Panc1 (cell line): ENCODE measurements around the gene KLHL35. TPM values are rescaled to one million over a fixed set of nuclear protein-coding genes. Genes with fewer than 3 reads are reported as not detected.

Source experiments
- ATAC-seq: fragments of 200-7000 bp; cut with Tn5 transposase; 2 replicates; pipeline ENCODE4 v1.9.1; 2020; ENCODE audit warnings: mild to moderate bottlenecking, moderate library complexity
- BruUV-seq: library from RNA; stranded (reverse); fragments of 400-500 nt; replicated peaks from 2 replicates; lab custom pipeline; 2021; lab: Mats Ljungman, UMichigan
- CTCF ChIA-PET: fragments of 300-600 bp; sonication (Branson Sonifier 250); formaldehyde crosslinking; loops from one replicate; lab custom pipeline; 2022; ENCODE audit warnings: antibody characterized with exemption; lab: Charles Lee
- POLR2A ChIA-PET: fragments of 300-600 bp; sonication (Branson Sonifier 250); formaldehyde crosslinking; loops from one replicate; lab custom pipeline; 2022; ENCODE audit warnings: antibody characterized with exemption; lab: Charles Lee
- DNase-seq: peaks from one replicate; pipeline ENCODE4 v3.0.0-alpha.2; 2010; ENCODE audit warnings: low read depth, low spot score
- H3K27ac ChIP-seq: 2 replicates; pipeline ENCODE4 v1.5.1; 2011; ENCODE audit warnings: mild to moderate bottlenecking, low read length, inconsistent platforms
- H3K27me3 ChIP-seq: fragments of 200-500 bp; sonication (Bioruptor generic); 2 replicates; pipeline ENCODE4 v1.6.0; 2014; ENCODE audit warnings: low read length, inconsistent platforms; ENCODE audit not compliant: control insufficient read depth, insufficient read depth
- H3K36me3 ChIP-seq: fragments of 200-500 bp; sonication (Bioruptor generic); 2 replicates; pipeline ENCODE4 v1.5.1; 2014; ENCODE audit warnings: inconsistent platforms, mild to moderate bottlenecking, low read length, moderate library complexity; ENCODE audit not compliant: control insufficient read depth, insufficient read depth
- H3K4me1 ChIP-seq: 2 replicates; pipeline ENCODE4 v1.5.1; 2011; ENCODE audit warnings: inconsistent platforms, mild to moderate bottlenecking, low read length, moderate library complexity; ENCODE audit not compliant: control insufficient read depth, insufficient read depth
- H3K4me3 ChIP-seq, 2 experiments: 2 replicates each; pipeline ENCODE4 v1.5.1; 2011 to 2012; ENCODE audit warnings: low read depth in 2 of 2, low read length in 2 of 2, mild to moderate bottlenecking in 2 of 2, inconsistent platforms in 1 of 2, moderate library complexity in 1 of 2
- H3K9me3 ChIP-seq: fragments of 200-500 bp; sonication (Bioruptor generic); 2 replicates; pipeline ENCODE4 v1.5.1; 2014; ENCODE audit warnings: low read depth, mild to moderate bottlenecking, inconsistent platforms, low read length, moderate library complexity; ENCODE audit not compliant: control insufficient read depth, insufficient read depth
- CTCF ChIP-seq: fragments of 450-650 bp; IDR thresholded peaks from 2 replicates; pipeline ENCODE4 v1.5.1; 2017; ENCODE audit warnings: mild to moderate bottlenecking
- POLR2AphosphoS5 ChIP-seq: IDR thresholded peaks from 2 replicates; pipeline ENCODE4 v1.6.1; 2012; ENCODE audit warnings: mild to moderate bottlenecking, low read depth, low read length, moderate library complexity
- REST ChIP-seq, 2 experiments: IDR thresholded peaks; 2 replicates each; pipeline ENCODE4 v1.6.1; 2011 to 2012; ENCODE audit warnings: low read depth in 2 of 2, control low read depth in 1 of 2, low read length in 1 of 2, mild to moderate bottlenecking in 1 of 2, moderate library complexity in 1 of 2; ENCODE audit not compliant: insufficient read depth in 1 of 2
- SIN3A ChIP-seq: IDR thresholded peaks from 2 replicates; pipeline ENCODE4 v1.6.1; 2012; ENCODE audit warnings: low read depth, mild to moderate bottlenecking, low read length, moderate library complexity, borderline replicate concordance; ENCODE audit not compliant: insufficient read depth
- TCF7L2 ChIP-seq: IDR thresholded peaks from 2 replicates; pipeline ENCODE4 v1.6.1; 2011; ENCODE audit warnings: mild to moderate bottlenecking, low read depth, low read length, inconsistent platforms
- in situ Hi-C: cut with HindIII; loops from 2 replicates; pipeline ENCODE4 v1.10.0; 2016; ENCODE audit warnings: low sequenced_read_pairs, low pct_unique_long_range_greater_than_20kb
- intact Hi-C: fragments of 100-400 bp; cut with micrococcal nuclease; formaldehyde crosslinking; loops from one replicate; pipeline ENCODE4 v1.10.0; 2022; ENCODE audit not compliant: unreplicated experiment
- total RNA-seq: library from RNA; stranded (reverse); gene quantifications from one replicate; pipeline ENCODE4 v1.2.1, GENCODE V29; 2021; ENCODE audit not compliant: unreplicated experiment

Gene KLHL35
- total RNA-seq, 1 experiment from 2014 or later, result 10.9 TPM

- BruUV-seq, result no TSS peak
- H3K36me3 ChIP-seq, result no peaks in the 10 kb centered on the region
- no peak overlapping the region for H3K4me3 ChIP-seq
- POLR2A ChIA-PET, result no interaction called here
- CTCF ChIA-PET, result no interaction called here
- no peak for ATAC-seq
- no peaks in the 10 kb centered on the region for H3K4me1 ChIP-seq
- H3K27me3 ChIP-seq, result no peaks in the 10 kb centered on the region
- intact Hi-C loops, result no loop called here
- H3K9me3 ChIP-seq, result no peaks in the 10 kb centered on the region
- in situ Hi-C loops, result no loop called here
- no peak for DNase-seq
- H3K27ac ChIP-seq, result no peak overlapping the region
- TF ChIP-seq TCF7L2 (no peak), POLR2AphosphoS5 (no peak)
Measured at GRCh38 chr11:75465701-75466531, 32.9 kb upstream of the KLHL35 start.

GRCh38 chr11:75463106-75463774, 30.2 kb upstream of the KLHL35 start:
- intact Hi-C loops (no loop called here), in situ Hi-C loops (no loop called here)
- no TSS peak for BruUV-seq
- H3K9me3 ChIP-seq, result no peaks in the 10 kb centered on the region
- DNase-seq, result no peak
- H3K36me3 ChIP-seq, result no peaks in the 10 kb centered on the region
- ChIA-PET POLR2A (interaction anchor here (0.6 kb wide), 1 partner anchor 45 kb away, joined by 7 read pairs; no protein-coding TSS in a partner anchor), CTCF (no interaction called here)
- H3K4me1 ChIP-seq, result no peaks in the 10 kb centered on the region
- no peaks in the 10 kb centered on the region for H3K27me3 ChIP-seq
- TF ChIP-seq SIN3A, result no peak
- TF ChIP-seq POLR2AphosphoS5, result no peak
- TF ChIP-seq CTCF, result no peak
- no peak for TF ChIP-seq REST (IDR thresholded peaks at IDR 0.05; ENCODE audit: insufficient read depth in 1 of 2, low read depth in 2 of 2, low read length in 1 of 2)
- TF ChIP-seq TCF7L2, result no peak
- no peak overlapping the region for H3K4me3 ChIP-seq
- no peak for ATAC-seq
- H3K27ac ChIP-seq, result no peak overlapping the region
